Measurements from ENCODE around the gene PIAS1. TPM values are rescaled to one million over a fixed set of nuclear protein-coding genes. Genes with fewer than 3 reads are reported as not detected.

The PIAS1 gene
- total and polyA plus RNA-seq, 9 of the 15 experiments (the other 6 are each of a cell fraction or from before 2014, with no cell fraction given): 18.0 to 59.1 (median 28.5) TPM

- TF ChIP-seq MNT (conservative IDR thresholded peaks at IDR 0.05): no peak
Observed at GRCh38 chr15:68188647-68189046, 134.5 kb downstream of the PIAS1 start (continued).

GRCh38 chr15:68190048-68190447 is 135.9 kb downstream of the PIAS1 start:
- no peaks in the 10 kb centered on the region for H3K79me2 ChIP-seq (ENCODE audit: control insufficient read depth, insufficient read depth, low read length)
- TF ChIP-seq RREB1 (CRISPR knock-in tag; IDR thresholded peaks at IDR 0.05): no peak
- no peak for TF ChIP-seq CREB5 (CRISPR knock-in tag; IDR thresholded peaks at IDR 0.05)
- no peak for TF ChIP-seq RNF2 (IDR thresholded peaks at IDR 0.05)
- ChIA-PET CTCF (ENCODE audit: low intra/inter-chr PET ratio) (no interaction called here), POLR2A (no interaction called here)
- peaks cover 86% of the 10 kb centered on the region for H3K36me3 ChIP-seq (ENCODE audit: control insufficient read depth, insufficient read depth, low read length)
- no peak overlapping the region for H2AFZ ChIP-seq (ENCODE audit: low read depth, low read length)
- no peaks in the 10 kb centered on the region for H3K9me3 ChIP-seq (replicated peaks; ENCODE audit: control insufficient read depth, insufficient read depth, low read depth, low read length)
- DNase-seq (ENCODE audit: extremely low read depth in 1 of 4, low spot score in 3 of 4): no peak
- peak; percentile 49 for FAIRE-seq
- H3K9ac ChIP-seq (ENCODE audit: insufficient read depth in 1 of 2, low read depth in 2 of 2, low read length in 2 of 2): no peak overlapping the region
- no peak overlapping the region for H3K27ac ChIP-seq (ENCODE audit: extremely low read depth, low read depth, low read length)
- no TSS peak for BruUV-seq (replicated peaks)
- H3K4me1 ChIP-seq (replicated peaks in 1 of 2; ENCODE audit: control insufficient read depth in 2 of 2, insufficient read depth in 2 of 2, low read length in 2 of 2): no peaks in the 10 kb centered on the region
- no peaks in the 10 kb centered on the region for H4K20me1 ChIP-seq (replicated peaks; ENCODE audit: control insufficient read depth, insufficient read depth, low read length)
- H3K9me1 ChIP-seq (ENCODE audit: control insufficient read depth, insufficient read depth, low read length): no peaks in the 10 kb centered on the region
- H3K27me3 ChIP-seq (ENCODE audit: control insufficient read depth in 2 of 2, insufficient read depth in 2 of 2, low read length in 2 of 2): no peaks in the 10 kb centered on the region
- in situ Hi-C loops (cut with MboI): no loop called here
- no peak overlapping the region for H3K4me2 ChIP-seq (ENCODE audit: insufficient read depth, low read length)
- WGBS (ENCODE audit: insufficient coverage, low coverage, missing lambda C conversion rate): 80% methylated on average over 4 of the region's 4 CpGs
- no peak for ATAC-seq
- intact Hi-C loops (cut with micrococcal nuclease): no loop called here
- H3K4me3 ChIP-seq: no peak overlapping the region

All from K562 (cell line).